HuH-7 (cell line): ENCODE data around the gene DSE.

Source experiments
- DNase-seq: peaks from one replicate; pipeline ENCODE4 v3.0.0; 2011; ENCODE audit warnings: low spot score

DSE gene

GRCh38 chr6:116362276-116362675 is 8.5 kb upstream of the DSE start:
- no peak for DNase-seq

DNA sequence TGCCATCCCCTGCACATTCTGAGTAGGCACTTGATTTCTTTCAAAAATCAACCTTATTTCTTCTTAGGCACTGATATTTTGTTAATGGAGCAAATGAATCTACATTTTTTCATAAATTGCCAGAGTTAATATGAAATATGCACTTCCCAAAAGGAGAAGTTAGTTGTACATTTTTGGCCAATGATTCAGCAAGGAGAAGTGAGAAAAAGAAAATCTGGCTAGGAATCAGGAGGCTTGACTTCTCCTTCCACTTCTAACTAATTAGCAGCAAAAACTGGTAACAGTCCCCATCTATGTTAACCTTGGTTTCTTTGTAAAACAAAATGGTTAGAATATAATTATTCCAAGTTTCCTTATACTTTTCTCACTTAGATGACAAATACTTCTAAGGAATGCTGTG is 7.0 kb upstream of the DSE start:
- DNase-seq = no peak

- no peak for DNase-seq
Measured at GRCh38 chr6:116364321-116364720, 6.4 kb upstream of the DSE start.

DNA sequence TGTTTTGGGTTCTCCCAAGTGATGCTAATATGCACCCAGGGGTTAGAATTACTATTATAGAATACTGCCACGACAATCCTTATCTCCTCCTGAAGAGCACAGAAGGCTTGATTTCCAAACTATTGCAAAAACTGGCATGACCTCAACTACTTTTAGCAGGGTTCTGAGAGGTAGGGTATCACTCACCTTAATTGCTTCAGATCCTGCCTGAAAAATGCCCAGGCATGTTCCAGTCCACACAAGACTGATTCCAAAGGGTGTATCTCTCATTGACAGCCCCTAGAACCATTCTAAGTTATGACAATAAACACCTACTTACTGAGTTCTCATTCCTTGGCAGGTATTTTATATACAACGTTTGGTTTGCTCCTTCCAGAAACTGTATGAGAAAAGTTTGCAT is 5.0 kb upstream of the DSE start:
- DNase-seq = no peak

- DNase-seq = no peak
Measured at GRCh38 chr6:116366740-116367275, 3.9 kb upstream of the DSE start.

DNA sequence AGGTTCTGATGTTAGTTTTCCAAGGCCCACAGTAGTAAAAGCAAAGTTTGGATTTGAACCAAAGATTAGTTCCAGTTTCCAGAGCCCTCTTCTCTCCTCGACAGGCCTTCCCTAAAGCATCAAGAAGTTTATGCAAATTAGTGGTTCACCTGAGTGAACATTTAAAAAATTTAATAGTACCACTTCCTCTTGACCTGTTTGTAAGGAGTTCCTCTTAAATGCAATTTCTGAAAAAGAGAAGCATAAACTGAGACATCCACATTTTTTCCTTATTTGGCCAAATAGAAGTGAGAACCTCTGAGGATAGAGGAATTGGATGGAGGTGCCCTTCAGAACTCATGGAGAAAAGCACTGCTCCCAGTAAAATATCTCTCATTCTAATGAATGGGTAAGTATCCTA is 1.2 kb upstream of the DSE start:
- no peak for DNase-seq

GRCh38 chr6:116369964-116370759 is 585 bp upstream of the DSE start:
- no peak for DNase-seq

GRCh38 chr6:116371120-116371917 is 572 bp downstream of the DSE start:
- DNase-seq = peak; percentile 77

DNA sequence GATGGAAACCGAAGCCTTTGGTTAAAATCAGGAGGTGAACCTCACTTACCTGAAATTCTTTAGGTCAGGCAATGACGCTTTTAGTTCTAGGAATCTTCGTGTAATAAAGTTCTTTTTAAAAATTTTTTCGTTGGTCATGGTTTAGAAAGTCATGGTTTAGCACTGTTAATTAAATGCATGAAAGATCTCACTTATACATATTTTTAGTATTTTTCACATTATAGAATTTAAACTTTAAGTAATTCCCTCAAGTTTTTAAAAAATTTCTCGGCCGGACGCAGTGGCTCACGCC is 1.1 kb downstream of the DSE start:
- DNase-seq = no peak

DNA sequence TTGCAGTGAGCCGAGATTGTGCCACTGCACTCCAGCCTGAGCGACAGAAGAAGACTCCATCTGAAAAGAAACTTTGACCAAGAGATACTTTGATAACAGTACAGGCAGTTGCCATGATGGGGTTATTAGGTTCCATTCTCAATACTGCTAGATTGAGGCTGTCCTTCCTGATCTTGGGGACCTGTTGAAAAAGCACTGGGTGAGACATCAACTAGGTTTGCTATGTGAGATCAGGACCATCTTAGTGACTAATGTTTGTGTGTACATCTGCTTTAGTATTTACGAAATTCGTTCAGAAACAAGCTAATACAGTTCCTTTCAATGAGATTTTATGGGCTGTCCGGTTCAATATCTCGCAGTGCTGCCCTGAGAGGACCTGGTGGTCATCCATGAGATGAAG is 2.6 kb downstream of the DSE start:
- DNase-seq = no peak

GRCh38 chr6:116373940-116374339 is 3.2 kb downstream of the DSE start:
- DNase-seq = no peak

DNA sequence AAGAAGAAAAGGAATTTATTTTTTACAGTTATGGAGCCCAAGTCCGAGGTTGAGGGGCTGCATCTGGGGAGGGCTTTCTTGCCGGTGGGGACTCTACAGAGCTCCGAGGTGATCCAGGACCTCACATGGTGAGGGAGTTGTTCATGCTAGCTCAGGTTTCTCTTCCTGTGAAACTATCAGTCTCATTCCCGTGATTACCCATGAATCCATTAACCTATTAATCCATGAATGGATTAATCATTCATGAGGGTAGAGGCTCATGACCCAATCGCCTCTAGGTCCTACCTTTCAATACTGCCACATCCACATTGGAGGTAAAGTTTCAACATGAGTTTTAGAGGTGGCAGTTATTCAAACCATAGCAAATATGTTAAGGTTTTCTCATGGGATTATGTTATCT is 3.8 kb downstream of the DSE start:
- no peak for DNase-seq

GRCh38 chr6:116375262-116375661 is 4.5 kb downstream of the DSE start:
- no peak for DNase-seq

DNA sequence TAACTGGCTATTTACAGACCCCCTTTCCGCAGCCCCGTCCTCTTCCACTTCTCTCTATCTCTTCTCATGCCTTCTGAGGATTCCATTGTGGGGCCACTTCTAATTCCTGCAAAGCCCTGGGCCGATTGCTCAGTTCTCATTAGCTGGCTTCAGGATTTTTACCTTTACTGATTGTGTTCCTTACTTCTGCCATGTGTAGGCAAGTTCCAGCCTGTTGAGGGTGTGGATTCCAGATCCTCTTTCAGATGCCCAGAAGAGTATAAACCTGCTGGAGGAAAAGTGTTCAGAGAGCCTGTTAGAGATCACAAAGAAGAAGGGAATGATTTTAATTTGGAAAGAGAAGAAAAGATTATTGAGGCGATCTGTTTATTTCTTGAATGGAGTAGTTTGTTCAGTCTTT is 5.4 kb downstream of the DSE start:
- DNase-seq = no peak

GRCh38 chr6:116379764-116380163 is 9.0 kb downstream of the DSE start:
- DNase-seq = no peak

DNA sequence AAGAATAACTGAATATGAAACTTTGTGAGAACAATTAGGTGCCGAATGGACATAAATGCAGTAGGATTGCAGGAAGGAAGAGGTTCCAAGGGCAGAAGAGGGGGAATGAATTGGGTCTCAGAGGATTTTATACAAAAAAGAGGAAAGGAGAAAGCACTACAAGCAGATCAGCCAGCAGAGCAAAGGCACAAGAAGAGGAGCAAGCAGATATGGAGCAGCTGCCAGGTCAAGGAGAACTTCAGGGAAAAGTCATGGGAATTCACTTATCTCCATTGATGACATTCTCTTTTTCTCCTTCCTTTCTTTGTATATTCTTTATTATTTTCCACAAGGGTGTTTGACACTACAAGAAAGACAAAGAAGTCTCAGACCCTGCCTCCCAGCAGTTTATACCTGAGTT is 9.6 kb downstream of the DSE start:
- no peak for DNase-seq

DNA sequence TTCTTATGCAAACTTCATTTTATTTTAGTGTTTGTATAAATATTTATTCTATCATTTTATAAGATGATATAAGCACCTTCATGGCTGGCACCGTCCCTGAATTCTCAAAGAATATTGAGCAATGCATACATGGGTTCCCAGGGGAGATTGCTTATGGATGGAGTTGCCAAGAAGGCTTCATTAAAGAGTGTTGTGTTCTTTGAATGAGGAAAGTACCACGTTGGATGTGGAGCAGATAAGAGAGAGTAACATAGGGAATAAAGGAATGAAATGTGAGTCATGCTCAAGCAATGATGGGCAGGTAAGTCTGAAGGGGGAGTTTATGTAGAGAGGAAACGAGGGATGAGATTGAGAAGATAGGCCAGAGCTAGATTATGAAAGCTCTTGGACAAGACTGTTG is 10.3 kb downstream of the DSE start:
- no peak for DNase-seq

DNA sequence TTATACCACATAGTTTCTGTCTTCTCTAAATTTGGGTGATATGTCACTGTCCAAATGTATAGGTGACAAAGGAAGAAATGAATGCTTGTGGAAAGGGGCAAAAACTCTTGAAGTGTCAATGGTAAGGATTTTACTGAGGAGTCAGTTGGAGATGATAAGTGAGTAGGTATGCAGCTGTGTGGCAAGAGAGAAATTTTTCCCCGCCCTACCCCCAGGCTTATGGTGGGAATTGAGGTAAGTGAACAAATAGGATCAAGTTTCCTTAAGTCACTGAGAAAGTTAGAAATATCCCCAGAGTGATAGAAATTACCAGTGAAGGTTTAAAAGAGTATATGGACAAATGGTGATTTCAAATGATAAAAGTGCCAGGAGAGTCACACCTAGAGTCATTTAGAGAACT is 11.8 kb downstream of the DSE start:
- no peak for DNase-seq

DNA sequence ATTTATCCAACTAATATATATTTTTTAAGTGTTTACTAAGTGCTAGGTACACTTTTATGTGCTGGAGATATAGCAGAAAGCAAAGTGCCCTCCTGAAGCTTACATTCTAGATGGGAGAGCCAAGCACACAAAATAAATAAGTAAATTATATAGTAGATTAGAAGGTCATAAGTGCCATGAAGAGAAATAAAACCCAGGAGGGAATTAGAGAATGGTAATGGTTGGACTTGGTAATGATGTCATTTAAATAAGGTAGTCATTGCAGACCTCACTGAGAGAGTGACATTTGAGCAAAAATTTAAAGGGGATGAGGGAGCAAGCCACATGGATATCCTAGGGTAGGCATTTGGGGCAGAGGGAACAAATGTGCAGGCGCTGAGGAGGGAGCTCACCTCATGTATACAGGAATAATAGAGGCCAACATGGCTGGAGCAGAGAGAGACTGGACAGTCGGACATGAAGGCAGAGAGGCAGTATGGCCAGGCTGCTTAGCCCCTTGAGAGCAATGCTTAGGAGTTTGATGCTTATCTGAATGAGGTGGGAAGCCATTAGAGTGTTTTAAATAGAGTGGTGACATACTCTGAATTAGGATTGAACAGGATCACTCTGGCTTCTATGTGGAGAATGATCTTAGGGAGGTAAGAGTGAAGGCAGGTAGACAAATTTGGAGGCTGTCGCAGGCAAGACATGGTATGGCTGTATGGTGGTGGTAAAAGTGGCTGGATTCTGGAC is 14.1 kb downstream of the DSE start:
- DNase-seq = no peak

DNA sequence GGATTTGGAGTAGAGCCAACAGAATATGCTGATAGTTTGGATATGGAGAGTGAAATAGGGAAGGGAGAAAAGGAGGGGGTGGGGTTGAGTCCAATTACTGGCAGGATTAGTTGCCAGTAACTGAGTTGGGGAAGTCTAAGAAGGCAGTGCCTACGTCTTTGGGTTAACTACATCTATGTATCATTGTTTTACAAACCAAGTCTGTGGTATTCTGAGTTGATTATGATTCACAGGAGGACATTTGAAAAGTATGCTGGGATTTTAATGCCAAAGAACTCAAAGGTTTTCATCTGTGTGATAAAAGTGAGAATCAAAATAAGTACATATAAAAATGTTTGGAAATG is 14.7 kb downstream of the DSE start:
- DNase-seq = no peak

DNA sequence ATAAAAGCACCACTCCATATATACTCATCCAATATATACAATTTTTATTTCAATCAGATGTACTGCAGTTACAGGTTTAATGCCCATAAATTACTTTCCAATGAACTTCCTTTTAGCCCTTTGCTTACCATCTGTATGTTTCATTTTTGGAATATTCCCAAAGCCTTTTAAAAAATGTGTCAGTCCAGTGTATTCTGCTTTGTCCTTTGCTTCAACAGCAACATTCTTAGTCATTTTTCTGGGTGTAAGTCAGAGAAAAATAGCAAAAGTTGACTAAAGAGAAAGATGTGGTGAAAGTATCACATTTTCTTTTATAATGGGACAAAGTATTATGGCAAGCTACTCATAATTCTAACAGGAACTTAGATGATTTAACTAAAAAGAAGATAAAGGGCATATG is 15.2 kb downstream of the DSE start:
- DNase-seq = no peak

GRCh38 chr6:116386581-116387299 is 16.0 kb downstream of the DSE start:
- no peak for DNase-seq
